BE2C (cell line): ENCODE data around the gene STEAP4.

Experiments
- DNase-seq: peaks from one replicate; pipeline ENCODE4 v3.0.0-alpha.2; 2020
- H3K27me3 ChIP-seq: fragments of 250-450 bp; sonication (Bioruptor Pico); 2 replicates; pipeline ENCODE4 v1.5.1; 2020; ENCODE audit warnings: mild to moderate bottlenecking
- H3K36me3 ChIP-seq: fragments of 250-450 bp; sonication (Bioruptor Pico); 2 replicates; pipeline ENCODE4 v1.5.1; 2020; ENCODE audit warnings: mild to moderate bottlenecking
- H3K4me1 ChIP-seq: fragments of 250-450 bp; sonication (Bioruptor Pico); 2 replicates; pipeline ENCODE4 v1.5.1; 2020
- H3K4me3 ChIP-seq: 2 replicates; pipeline ENCODE4 v1.5.1; 2011; ENCODE audit warnings: low read depth, low read length
- H3K9me3 ChIP-seq: fragments of 250-450 bp; sonication (Bioruptor Pico); 2 replicates; pipeline ENCODE4 v1.5.1; 2020
- TF ChIP-seq, protein P1 (sequence below): IDR thresholded peaks from 2 replicates; pipeline ENCODE4 v1.5.1; 2012; ENCODE audit warnings: mild to moderate bottlenecking, low read depth, low read length

STEAP4 gene

DNA sequence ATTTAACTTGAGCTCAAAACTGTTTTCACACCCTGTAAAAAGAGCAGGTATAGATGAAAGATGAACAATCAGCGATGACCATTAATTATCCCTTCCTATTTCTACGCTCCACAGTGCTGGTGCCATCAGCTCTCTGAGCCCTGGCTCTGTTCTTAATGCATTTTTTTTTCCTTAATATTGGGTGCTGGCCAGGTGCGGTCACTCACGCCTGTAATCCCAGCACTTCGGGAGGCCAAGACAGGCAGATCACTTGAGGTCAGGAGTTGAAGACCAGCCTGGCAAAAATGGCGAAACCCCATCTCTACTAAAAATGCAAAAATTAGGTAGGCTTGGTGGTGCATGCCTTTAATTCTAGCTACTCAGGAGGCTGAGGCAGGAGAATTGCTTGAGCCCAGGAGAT, 4.2 kb downstream of the STEAP4 start:
- Histone ChIP-seq H3K36me3 (no peaks in the 10 kb centered on the region), H3K27me3 (no peaks in the 10 kb centered on the region), H3K4me3 (no peak overlapping the region), H3K9me3 (no peaks in the 10 kb centered on the region), H3K4me1 (no peaks in the 10 kb centered on the region)
- no peak for DNase-seq
- TF ChIP-seq, protein P1, sequence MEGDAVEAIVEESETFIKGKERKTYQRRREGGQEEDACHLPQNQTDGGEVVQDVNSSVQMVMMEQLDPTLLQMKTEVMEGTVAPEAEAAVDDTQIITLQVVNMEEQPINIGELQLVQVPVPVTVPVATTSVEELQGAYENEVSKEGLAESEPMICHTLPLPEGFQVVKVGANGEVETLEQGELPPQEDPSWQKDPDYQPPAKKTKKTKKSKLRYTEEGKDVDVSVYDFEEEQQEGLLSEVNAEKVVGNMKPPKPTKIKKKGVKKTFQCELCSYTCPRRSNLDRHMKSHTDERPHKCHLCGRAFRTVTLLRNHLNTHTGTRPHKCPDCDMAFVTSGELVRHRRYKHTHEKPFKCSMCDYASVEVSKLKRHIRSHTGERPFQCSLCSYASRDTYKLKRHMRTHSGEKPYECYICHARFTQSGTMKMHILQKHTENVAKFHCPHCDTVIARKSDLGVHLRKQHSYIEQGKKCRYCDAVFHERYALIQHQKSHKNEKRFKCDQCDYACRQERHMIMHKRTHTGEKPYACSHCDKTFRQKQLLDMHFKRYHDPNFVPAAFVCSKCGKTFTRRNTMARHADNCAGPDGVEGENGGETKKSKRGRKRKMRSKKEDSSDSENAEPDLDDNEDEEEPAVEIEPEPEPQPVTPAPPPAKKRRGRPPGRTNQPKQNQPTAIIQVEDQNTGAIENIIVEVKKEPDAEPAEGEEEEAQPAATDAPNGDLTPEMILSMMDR: no peak

DNA sequence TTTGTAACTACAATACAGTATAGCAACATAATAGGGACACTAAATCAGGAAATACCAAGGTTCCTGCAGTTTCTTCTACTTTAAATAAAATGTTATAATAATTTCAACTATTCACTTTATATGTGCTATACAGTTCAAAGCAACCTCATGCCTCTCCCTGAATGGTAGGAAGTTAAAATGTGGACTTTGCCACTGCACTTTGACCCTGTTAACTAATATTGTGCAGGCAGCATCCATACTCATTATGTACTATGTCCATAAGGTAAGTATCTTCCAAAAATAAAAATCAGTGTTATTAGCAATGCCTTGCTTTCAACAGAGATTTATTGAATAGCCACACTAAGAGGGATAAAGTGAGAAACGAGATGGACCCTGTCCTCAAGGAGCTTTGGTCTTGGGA, 4.8 kb downstream of the STEAP4 start:
- no peak for DNase-seq
- H3K4me3 ChIP-seq: no peak overlapping the region
- TF ChIP-seq, protein P1: no peak
- H3K36me3 ChIP-seq: no peaks in the 10 kb centered on the region
- no peaks in the 10 kb centered on the region for H3K9me3 ChIP-seq
- H3K27me3 ChIP-seq: no peaks in the 10 kb centered on the region
- H3K4me1 ChIP-seq: no peaks in the 10 kb centered on the region

DNA sequence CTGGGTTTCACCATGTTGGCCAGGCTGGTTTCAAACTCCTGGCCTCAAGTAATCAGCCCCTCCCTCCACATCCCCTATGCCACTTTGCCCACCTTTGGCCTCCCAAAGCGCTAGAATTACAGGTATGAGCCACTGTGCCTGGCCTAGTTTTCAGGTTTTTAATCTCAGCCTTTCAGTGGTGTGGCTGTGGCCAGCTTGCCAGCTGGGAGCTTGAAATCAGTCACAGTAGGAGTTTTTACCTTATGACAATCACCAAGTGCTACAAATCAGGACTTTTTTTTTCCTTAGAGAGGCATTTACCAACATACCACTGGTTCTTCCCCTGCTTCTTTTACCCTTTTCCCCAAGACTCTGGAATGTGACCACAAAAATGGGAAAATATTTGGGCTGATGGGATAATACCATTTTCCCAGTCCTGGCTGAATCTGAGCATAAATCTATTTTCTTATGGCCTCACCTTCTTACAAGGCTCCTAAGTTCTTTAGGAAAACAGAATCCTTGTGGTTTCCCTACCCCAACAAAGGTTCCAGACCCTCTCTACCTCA, 6.2 kb downstream of the STEAP4 start:
- DNase-seq: no peak
- TF ChIP-seq, protein P1: no peak

DNA sequence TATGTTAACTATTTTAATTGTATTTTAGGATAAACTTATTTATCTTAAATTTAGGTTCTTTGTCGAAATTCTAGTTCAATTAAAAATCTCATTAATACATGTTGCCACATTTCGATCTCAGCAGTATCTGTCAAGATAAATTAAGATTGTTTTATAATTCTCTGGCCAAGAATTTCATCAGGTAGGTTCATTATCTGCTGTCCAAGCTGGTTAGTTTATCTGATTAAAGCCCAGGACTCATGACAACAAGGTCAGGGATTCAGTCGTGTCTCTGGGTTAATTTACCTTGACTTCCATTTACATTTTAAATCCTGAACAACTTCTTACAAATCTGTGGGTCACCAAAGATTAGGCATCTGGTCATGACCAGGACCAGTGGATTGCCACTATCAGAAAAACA, 7.6 kb downstream of the STEAP4 start:
- Histone ChIP-seq H3K4me3 (no peak overlapping the region), H3K9me3 (no peaks in the 10 kb centered on the region), H3K27me3 (no peaks in the 10 kb centered on the region; the same call in 1 of the 2 replicates), H3K36me3 (no peaks in the 10 kb centered on the region), H3K4me1 (no peaks in the 10 kb centered on the region)
- no peak for DNase-seq
- TF ChIP-seq, protein P1: no peak

More for the DNA sequence above, 6.2 kb downstream of the STEAP4 start:
- Histone ChIP-seq H3K9me3 (no peaks in the 10 kb centered on the region), H3K4me1 (no peaks in the 10 kb centered on the region), H3K4me3 (no peak overlapping the region), H3K36me3 (no peaks in the 10 kb centered on the region), H3K27me3 (no peaks in the 10 kb centered on the region; the same call in 1 of the 2 replicates)

DNA sequence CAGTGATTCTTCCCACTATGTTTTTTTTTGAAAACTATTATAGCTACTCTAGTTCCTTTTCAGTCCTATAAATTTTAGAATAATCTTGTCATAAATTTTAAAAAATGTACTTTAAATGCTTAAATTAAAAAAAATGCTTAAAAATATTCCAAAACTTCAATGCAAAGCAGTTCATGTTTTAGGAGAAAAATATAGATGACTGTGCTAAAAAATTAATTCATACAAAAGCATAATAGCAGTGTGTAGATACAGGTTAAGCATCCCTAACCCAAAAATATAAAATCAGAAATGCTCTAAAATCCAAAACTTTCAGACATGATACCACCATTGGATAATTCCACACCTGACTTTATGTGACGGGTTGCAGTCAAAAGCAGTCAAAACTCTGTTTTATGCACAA, 12.8 kb downstream of the STEAP4 start:
- H3K9me3 ChIP-seq: no peaks in the 10 kb centered on the region
- no peaks in the 10 kb centered on the region for H3K4me1 ChIP-seq
- H3K36me3 ChIP-seq: no peaks in the 10 kb centered on the region
- TF ChIP-seq, protein P1: no peak
- no peak for DNase-seq
- H3K4me3 ChIP-seq: no peak overlapping the region
- H3K27me3 ChIP-seq: no peaks in the 10 kb centered on the region; the same call in 1 of the 2 replicates

DNA sequence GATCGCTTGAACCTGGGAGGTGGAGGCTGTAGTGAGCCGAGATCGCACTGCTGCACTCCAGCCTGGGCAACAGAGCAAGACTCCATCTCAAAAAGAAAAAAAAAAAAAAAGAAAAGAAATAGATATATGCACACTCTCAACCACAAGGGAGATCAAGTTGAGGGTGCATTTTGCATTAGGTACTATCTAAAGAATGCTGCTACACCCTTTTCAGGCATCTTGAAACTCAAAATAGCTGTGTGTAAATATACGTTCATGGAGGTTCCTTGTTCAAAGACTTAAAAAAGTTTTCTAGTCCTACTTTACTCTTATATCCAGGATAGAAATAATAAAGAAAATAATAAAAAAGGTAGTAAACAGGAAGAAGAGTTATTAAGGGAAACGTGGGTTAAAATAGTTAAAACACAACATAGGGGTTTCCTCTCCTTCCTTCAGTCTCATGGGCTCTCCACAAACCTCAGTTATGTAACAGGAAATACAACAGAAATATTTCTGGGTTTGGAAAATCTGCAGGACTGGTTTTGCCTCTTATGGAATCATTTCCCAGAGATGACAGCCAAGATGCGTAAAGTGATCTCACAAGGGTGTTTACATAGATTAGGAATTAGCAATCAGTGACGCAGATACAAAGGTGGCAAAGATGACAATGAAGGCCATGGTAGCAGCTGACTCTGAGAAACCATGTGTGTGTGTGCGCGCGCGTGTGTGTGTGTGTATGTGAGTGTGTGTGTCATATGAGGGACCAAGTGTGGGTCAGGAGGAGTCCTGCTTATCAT, 15.1 kb downstream of the STEAP4 start:
- TF ChIP-seq, protein P1: no peak
- no peaks in the 10 kb centered on the region for H3K4me1 ChIP-seq
- no peak overlapping the region for H3K4me3 ChIP-seq
- no peaks in the 10 kb centered on the region for H3K9me3 ChIP-seq
- H3K27me3 ChIP-seq: no peaks in the 10 kb centered on the region; the same call in 1 of the 2 replicates
- no peaks in the 10 kb centered on the region for H3K36me3 ChIP-seq
- no peak for DNase-seq
